Dermis microvascular lymphatic vessel endothelial cell (primary cell): ENCODE data around the gene PARP11. TPM values are rescaled to one million over a fixed set of nuclear protein-coding genes. Genes with fewer than 3 reads are reported as not detected.

Source experiments
- DNase-seq, 2 donors: peaks; one replicate each; pipeline versions ENCODE4 v3.0.0 to v3.0.0-alpha.2; 2010; ENCODE audit warnings: low read depth in 2 of 2
- total RNA-seq: library from RNA; depleted of rRNA; stranded (reverse); fragments of >200 nt; gene quantifications from 2 replicates; pipeline ENCODE4 v1.2.1, GENCODE V29; 2014

PARP11 gene, protein sequence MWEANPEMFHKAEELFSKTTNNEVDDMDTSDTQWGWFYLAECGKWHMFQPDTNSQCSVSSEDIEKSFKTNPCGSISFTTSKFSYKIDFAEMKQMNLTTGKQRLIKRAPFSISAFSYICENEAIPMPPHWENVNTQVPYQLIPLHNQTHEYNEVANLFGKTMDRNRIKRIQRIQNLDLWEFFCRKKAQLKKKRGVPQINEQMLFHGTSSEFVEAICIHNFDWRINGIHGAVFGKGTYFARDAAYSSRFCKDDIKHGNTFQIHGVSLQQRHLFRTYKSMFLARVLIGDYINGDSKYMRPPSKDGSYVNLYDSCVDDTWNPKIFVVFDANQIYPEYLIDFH
- 2.7 and 5.3 TPM in 2 replicates for total RNA-seq

GRCh38 chr12:3872800-3873636 is at the start of gene PARP11:
TSS of gene PARP11 (minus strand) at chr12:3873399. CDS start at chr12:3873229, 170 bp downstream.
- peak; percentile 89 to 96 for DNase-seq

- no peak for DNase-seq
Measured at GRCh38 chr12:3922033-3922432, 48.8 kb upstream of the PARP11 start.

DNA sequence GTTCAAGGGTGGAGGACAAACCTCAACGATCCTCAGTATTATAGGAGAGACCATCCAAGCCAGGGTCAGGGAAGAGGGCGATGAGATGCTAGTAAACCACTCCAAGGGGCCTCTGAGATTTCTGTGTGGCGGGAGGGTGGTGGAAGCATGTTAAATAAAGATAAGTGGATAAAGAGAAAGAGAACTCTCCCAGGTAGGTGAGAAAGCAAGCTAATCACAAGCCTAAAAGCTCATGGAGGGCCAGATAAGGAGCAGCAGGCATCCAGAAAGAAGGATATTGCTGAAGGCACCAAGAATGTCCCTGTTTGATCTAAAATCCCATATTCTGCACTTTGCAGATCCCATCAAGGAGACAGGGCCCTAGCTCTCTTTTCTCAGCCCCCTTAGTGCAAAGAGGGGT is 48.3 kb upstream of the PARP11 start:
- DNase-seq = no peak

DNA sequence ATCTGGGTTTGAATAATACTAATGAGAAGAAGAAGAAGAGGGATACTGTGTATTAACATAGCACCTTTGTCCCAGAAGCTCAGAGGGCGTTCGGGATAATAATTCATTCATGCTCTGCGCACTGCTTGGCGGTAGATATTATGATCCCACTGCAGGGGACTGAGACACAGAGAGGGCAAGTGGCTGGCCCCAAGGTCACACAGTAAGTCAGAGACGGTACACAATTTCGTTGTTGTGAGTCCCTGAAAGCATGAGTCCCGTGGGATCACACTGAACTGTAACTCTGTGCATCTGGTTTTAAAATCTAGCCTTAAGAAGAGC is 47.9 kb upstream of the PARP11 start:
- no peak for DNase-seq

GRCh38 chr12:3920351-3921150 is 47.4 kb upstream of the PARP11 start:
- DNase-seq = peak; percentile 39 to 63

GRCh38 chr12:3913278-3913677 is 40.1 kb upstream of the PARP11 start:
- DNase-seq = no peak

DNA sequence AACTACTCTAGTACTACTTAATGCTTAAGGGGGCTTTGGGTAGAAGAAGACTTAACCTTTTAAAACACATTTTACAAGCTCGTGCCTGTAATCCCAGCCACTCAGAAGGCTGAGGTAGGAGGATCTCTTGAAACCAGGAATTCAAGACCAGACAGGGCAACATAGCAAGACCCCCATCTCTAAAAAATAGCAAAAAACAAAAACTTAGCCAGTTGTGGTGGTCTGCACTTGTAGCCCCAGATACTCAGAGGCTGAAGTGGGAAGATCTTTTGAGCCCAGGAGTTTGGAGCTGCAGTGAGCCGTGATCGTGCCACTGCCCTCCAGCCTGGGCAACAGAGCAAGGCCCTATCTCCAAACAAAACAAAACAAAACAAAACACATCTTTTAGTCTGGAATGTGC is 39.7 kb upstream of the PARP11 start:
- DNase-seq = no peak

- no peak for DNase-seq
Measured at GRCh38 chr12:3911409-3911808, 38.2 kb upstream of the PARP11 start.

GRCh38 chr12:3905664-3906063 is 32.5 kb upstream of the PARP11 start:
- DNase-seq = no peak

- DNase-seq = no peak
Measured at GRCh38 chr12:3904999-3905398, 31.8 kb upstream of the PARP11 start.

GRCh38 chr12:3902921-3903320 is 29.7 kb upstream of the PARP11 start:
- DNase-seq = no peak

GRCh38 chr12:3901116-3901515 is 27.9 kb upstream of the PARP11 start:
- DNase-seq = no peak

DNA sequence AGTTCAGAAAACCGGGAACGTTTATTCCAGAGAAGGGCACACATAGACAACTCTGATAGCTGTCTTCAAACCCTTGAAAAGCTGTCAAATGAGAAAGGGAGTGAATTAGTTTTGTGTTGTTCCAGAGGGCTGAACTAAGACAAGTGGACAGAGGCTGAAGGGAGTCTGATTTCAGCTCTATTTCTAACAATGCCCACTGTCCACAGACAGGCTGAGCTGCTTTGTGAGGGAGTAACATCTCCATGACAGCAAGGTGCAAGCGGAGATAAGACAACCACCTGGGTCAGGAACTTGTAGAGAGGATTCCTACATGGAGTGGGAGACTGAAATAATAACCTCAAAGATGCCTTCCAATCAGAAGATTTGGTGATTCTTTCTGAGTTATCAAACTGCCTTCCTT is 25.6 kb upstream of the PARP11 start:
- no peak for DNase-seq

DNA sequence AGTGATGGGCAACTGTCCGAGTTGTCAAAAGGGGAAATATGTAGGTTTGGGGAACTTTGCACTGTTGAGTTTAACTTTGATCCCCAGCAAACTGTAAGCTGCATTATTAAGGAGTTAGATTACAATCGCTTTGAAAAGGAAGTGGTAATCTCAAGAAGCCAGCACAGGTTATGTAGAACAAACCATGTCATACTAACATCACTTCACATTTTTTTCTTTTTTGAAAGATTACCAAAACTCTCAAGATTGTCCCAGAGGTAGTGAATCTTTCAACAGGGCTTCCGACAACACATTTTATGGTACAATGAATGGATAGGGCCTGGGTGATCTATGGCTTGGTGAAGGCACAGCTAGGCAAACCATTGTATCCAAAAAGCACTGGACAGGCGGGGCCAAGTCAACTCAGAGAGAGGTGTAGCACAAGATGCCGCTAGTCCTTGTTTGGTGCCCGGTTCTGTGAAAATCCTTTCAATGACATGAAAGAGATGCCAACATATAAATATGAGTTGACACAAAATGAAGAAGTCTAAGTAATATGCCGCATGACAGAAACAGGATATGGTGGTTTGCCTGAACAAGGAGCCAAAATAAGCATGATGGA is 24.3 kb upstream of the PARP11 start:
- DNase-seq = no peak

GRCh38 chr12:3896801-3897351 is 23.7 kb upstream of the PARP11 start:
- no peak for DNase-seq

DNA sequence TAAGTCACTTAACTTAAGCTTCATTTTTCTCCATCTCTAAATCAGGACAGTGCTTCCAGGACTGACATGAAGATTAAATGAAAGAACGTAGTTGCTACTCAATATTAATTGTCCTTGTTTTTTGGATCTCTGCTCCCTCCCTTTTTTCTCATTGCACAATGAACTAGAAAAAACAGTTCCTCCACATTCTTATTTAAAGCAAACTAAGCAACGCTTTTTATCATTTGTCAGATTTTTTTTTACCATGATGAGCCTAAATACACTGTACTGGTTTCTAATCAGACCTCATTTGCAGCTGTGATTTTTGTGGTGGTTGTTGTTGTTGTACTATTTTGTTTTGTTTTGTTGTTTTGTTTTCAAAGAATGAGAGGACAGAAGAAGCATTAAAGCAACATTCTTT is 23.2 kb upstream of the PARP11 start:
- DNase-seq = no peak

DNA sequence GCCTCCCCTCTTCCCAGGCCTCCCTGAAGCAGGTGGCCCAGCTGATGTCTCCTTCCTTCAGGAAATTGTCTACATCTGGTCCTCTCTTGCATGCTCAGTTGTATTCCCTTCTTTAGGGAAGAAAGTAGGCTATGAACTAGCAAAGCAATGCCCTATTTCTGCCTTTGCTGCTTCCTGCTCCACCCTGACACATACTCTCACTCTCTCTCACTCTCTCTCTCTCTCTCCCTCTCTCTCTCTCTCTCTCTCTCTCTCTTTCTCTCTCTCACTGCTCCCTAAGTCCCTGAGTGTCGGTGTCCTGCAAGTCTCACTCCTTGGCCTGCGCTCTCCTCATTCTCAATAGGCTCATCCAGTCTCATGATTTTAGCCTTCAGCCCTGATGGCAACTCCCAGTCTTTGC is 19.4 kb upstream of the PARP11 start:
- DNase-seq = no peak

DNA sequence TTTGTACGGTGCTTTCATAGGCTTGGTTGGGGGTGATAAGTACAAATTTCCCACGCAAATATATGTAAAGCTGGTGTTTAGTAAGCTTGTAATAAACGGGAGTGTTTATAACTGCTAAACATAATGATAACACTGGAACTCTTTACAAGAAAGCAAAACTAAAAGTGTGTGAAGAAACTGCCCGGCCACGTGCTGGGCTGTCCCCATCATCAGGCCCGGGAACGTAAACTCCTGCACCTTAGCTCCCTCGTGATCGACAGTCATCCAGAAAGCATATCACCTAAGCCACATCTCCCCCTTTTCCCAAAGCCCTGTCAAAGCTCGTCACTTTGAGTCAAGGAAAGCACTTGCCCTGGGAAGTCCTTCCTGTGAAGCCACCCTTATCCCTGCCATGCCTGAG is 18.0 kb upstream of the PARP11 start:
- no peak for DNase-seq

GRCh38 chr12:3888659-3889058 is 15.5 kb upstream of the PARP11 start:
- DNase-seq = no peak

DNA sequence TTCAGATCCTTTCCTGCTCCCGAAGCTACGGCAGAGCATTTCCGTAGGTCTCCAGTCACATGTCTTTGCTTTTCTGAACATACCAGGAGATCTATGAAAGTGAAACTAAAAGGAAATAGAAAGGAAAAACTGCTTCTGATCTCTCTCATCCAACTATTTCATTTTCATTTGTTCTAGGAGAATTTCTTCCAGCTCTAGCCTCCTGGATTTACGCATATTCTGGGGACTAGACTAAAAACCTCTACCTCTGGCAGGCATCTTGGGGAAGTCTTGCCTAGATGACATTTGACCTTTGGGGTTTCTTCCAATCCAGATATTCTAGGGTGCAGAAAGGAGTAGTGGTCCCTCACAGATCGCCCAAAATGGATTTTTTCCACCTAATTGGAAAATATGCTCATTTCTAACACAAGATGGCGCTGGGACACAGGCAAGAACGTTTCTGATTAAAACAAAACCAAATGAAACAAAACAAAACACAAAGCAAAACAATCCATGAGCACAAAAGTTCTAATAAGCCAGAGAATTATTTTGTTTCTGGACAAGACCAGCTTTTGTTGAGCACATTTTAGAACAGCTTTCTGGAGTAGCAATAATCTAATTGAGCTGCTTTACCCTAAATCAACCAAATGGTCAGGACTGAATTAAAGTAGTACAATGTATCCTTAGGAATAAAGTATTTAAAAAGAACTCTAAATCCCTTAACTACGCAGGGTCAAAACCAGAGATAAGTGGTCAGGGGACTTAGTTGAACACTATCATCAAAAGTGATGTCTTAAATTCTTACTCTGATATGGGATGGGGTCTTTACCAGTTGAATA is 12.3 kb upstream of the PARP11 start:
- peak; percentile 32 to 42 for DNase-seq

DNA sequence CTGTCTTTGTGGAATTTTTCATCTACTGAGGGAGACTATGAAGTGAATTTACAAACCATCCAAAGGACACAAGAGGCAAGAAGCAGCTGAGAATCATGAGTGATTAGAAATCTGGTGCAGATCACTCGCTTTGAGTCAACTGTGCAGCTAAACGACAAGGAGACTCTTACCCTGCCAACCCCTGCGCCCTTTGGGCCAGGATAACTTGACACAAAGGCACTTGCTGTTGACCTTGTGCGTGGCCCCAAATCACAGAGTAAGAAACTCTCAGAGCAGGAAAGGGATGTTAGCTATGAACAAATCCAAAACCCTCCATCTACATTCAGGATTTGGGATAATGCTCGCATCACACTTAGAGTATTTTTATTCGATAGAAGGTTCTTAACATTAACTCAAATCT is 11.5 kb upstream of the PARP11 start:
- DNase-seq = no peak
